Muscle layer of colon (tissue), 2 donors: ENCODE measurements around the gene CKAP2L.

Experiments
- H3K27ac ChIP-seq: one replicate; pipeline ENCODE4 v1.7.0; 2013; ENCODE audit warnings: low read depth, mild to moderate bottlenecking, low read length, moderate library complexity
- H3K27me3 ChIP-seq, 2 donors: one replicate each; pipeline ENCODE4 v1.7.0; 2013; ENCODE audit warnings: low read length in 2 of 2, mild to moderate bottlenecking in 2 of 2; ENCODE audit not compliant: insufficient read depth in 2 of 2, control insufficient read depth in 1 of 2
- H3K36me3 ChIP-seq: one replicate; pipeline ENCODE4 v1.7.0; 2013; ENCODE audit warnings: mild to moderate bottlenecking, low read length; ENCODE audit not compliant: insufficient read depth
- H3K4me1 ChIP-seq: one replicate; pipeline ENCODE4 v1.7.0; 2013; ENCODE audit warnings: mild to moderate bottlenecking, low read length; ENCODE audit not compliant: insufficient read depth
- H3K4me3 ChIP-seq, 2 donors: one replicate each; pipeline ENCODE4 v1.7.0; 2013; ENCODE audit warnings: low read length in 2 of 2, low read depth in 1 of 2, mild to moderate bottlenecking in 1 of 2, moderate library complexity in 1 of 2
- H3K9ac ChIP-seq: one replicate; pipeline ENCODE4 v1.7.0; 2013; ENCODE audit warnings: low read length
- H3K9me3 ChIP-seq: one replicate; pipeline ENCODE4 v1.7.0; 2013; ENCODE audit warnings: mild to moderate bottlenecking, low read length
- donor health status: abdominal sarcoma.
- donor health status: Adenocarcinoma of cecum.

Gene CKAP2L

DNA sequence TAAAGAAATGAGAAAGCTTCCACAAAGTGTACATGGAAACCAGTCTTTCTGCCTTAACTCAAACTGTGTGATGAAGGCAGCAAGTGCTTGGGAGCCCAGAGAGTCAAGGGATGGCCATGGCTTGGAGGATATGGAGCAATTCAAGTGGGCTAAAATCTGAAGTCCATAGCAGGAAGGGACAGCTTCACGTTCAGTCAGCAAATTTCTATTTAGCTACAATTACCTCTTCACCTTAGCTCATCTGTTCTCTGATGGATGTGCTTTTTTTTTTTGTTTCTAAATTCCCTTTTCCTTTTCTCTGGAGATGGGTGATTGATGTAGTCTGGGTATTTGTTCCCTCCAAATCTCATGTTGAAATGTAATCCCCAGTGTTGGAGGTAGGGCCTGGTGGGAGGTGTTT is 24.8 kb upstream of the CKAP2L start:
- Histone ChIP-seq H3K27me3 (no peaks in the 10 kb centered on the region), H3K27ac (no peak overlapping the region), H3K36me3 (no peaks in the 10 kb centered on the region), H3K9ac (no peak overlapping the region), H3K4me3 (no peak overlapping the region), H3K4me1 (no peaks in the 10 kb centered on the region), H3K9me3 (no peaks in the 10 kb centered on the region)

DNA sequence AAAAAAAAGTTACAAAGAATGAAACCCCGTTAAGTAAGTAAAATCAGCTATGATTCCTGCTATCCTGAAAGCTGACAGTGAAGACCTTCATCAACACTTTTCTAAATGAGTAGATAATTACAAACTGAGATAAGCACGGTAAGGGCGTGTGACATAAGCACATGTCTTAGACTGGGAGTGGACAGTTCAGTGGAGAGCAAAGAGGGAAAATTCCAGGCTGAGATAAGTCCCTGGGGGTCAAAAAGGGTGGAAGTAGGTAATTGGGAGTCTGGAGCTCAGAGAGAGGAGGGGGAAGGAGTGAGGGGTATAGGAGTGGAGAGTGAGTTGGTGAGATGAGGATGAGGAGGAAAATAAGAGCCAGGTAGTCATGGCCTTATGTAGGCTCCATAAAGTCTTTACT is 24.2 kb upstream of the CKAP2L start:
- Histone ChIP-seq H3K4me1 (no peaks in the 10 kb centered on the region), H3K4me3 (no peak overlapping the region), H3K27me3 (no peaks in the 10 kb centered on the region), H3K9ac (no peak overlapping the region), H3K27ac (no peak overlapping the region), H3K9me3 (no peaks in the 10 kb centered on the region), H3K36me3 (no peaks in the 10 kb centered on the region)

DNA sequence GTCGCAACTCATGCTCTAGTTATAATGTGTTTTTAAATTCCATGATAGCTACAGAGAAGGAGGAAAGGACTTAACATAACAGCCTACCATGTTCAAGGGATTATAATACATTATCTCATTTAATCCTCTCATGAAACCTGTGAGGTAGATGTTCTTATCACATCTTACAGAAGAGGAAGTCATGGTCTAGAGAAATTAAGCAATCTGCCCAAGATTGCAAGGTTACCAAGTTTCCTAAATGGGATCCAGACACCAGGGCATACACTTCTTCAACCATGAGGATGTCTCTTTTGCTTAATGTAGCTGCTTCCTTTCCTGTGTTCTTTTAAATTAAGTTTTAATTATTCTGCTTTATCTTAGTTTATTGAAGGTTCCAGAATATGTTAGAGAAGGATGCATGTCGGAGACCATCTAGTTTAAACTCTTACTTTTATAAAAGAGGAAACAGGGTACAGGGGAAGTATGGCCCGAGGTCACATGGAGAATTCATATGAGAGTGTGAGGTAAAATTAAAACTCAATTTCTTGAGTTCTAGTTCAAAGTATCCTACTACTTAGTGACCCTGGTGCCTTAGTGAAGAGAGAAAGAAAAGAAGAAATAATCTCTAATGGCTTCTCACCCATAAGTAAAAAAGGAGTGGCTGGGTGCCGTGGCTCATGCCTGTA is 23.5 kb upstream of the CKAP2L start:
- no peak overlapping the region for H3K4me3 ChIP-seq
- H3K9ac ChIP-seq: no peak overlapping the region
- H3K27me3 ChIP-seq: no peaks in the 10 kb centered on the region
- no peaks in the 10 kb centered on the region for H3K36me3 ChIP-seq
- no peak overlapping the region for H3K27ac ChIP-seq
- no peaks in the 10 kb centered on the region for H3K4me1 ChIP-seq
- no peaks in the 10 kb centered on the region for H3K9me3 ChIP-seq

DNA sequence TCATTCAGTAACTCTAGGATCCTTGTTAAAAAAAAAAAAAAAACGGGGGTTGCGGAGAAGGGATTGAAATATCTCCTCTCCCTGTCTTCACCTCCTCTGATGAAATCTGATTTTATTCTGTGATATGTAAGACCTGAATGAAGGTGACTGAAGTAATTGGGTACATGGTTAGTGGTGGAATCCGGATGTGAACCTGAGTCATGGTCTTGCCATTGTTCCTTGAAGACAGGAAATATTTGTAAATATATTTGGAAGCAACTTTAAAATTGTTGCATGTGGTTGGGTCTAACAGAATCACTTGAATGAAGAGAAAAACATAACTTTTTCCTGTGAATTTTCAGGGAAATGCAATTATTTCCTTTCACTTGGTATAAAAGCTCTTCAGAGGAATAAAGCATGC is 22.9 kb upstream of the CKAP2L start:
- Histone ChIP-seq H3K4me3 (no peak overlapping the region), H3K27ac (no peak overlapping the region), H3K27me3 (no peaks in the 10 kb centered on the region)

DNA sequence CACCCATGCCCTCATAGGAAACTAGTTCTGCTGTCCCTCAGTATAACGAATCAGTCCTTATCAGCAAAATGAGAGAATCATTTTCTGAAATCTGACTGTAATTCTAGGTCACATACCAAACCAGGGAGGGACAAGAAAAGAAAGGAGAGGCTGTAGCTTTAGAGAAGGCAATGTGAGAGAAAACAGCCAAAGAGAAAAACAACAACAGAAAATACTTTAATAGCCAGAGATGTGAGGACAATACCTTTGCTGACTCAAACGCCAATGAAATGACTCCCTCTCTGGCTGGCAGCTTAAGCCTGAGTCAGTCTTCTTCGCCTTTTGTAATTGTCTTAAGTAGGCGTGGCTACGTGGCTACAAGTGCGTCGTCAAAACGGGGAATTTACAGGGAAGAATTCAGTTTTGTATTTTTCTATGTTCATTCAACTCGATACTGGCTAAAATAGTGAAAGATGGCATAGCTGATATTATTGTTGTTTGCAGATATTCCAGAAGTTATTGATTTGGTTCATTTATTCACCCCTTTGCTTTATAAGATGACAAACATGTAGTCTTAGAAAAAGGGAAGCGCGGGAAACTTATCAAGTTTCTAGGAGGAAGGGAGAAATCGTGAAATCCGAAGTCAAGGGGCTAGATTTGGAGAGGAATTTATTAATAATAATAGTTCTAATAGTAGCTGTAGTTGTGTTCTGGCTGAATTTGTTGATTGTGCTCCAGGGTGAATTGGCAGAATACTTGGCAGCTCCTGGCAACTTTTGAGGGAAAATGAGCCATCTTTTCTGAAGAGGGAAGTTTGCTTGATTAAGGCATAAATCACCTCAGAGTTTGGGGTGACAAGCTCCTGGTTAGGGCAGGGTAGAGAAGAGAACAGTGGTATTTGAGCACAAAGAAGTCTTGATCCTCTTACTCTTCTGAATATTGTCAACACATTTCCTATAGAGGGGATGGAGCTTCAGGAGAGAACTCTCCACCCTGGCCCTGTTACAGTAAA is 20.1 kb upstream of the CKAP2L start, which contains the start of gene IL1A:
Gene IL1A (minus strand): TSS at position 295 of the 991 bp plus-strand sequence. CDS start 723 bp downstream, outside the sequence.
- H3K36me3 ChIP-seq: no peaks in the 10 kb centered on the region
- H3K9me3 ChIP-seq: no peaks in the 10 kb centered on the region
- H3K27ac ChIP-seq: no peak within 1 kb of the TSS

More for the DNA sequence above, 22.9 kb upstream of the CKAP2L start:
- H3K36me3 ChIP-seq: no peaks in the 10 kb centered on the region
- no peaks in the 10 kb centered on the region for H3K4me1 ChIP-seq
- no peak overlapping the region for H3K9ac ChIP-seq
- no peaks in the 10 kb centered on the region for H3K9me3 ChIP-seq

DNA sequence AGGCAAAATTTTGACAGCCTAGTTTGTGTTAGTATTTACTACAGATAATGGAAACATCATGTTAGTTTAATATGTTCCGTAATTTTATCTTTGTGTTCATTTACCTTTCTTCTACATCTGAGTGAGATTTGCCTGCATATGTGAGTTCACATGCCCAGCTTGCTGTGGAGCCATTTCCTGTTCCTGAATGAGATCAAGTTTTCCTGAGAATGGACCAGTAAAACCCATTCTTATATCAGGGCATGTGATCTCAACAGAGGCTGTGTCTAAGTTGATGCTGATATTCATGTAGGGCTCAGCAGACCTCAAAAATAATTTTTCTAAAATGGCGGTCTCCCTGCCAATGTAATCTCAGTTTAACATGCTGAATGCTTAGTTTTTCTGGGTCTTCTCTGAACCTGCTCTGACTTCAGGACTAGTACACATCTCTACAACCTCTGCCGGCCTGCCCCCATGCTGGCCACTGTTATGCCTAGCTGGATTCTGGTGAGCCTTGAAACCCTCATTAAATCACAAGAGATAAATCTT is 18.8 kb upstream of the CKAP2L start:
- Histone ChIP-seq H3K9ac (no peak overlapping the region), H3K4me1 (no peaks in the 10 kb centered on the region), H3K27ac (no peak overlapping the region), H3K4me3 (no peak overlapping the region), H3K27me3 (no peaks in the 10 kb centered on the region), H3K9me3 (no peaks in the 10 kb centered on the region), H3K36me3 (no peaks in the 10 kb centered on the region)

More for the DNA sequence above, 20.1 kb upstream of the CKAP2L start, which contains the start of gene IL1A:
- no peak within 1 kb of the TSS for H3K9ac ChIP-seq
- H3K4me3 ChIP-seq: no peak within 1 kb of the TSS
- no peaks in the 10 kb centered on the region for H3K27me3 ChIP-seq
- H3K4me1 ChIP-seq: no peaks in the 10 kb centered on the region

DNA sequence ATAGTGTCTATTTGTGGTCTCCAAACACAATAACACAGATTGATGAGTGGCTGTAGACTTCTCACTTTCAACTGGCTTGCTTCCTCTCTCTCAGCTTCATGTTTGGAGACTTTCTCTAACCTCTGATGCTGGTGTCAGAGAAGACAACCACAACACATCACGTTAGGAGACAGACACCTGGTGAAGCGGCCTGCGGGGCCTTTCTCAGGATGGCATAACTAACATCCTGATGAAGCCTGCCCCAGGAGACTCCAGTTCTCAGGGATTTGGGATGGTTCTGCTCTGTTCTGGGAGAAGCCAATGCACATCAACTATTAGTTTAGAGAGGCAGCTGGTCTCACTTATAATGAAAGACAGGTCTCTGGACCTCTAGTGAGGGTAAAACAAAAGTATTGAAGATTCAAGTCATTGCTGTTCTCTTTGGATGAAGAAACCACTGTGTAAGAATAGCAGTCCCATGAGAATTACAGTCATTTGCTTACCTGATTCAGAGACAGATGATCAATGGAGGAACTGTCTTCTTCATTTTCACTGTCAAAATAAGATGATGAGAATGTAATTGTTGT is 17.9 kb upstream of the CKAP2L start:
- no peaks in the 10 kb centered on the region for H3K36me3 ChIP-seq
- no peaks in the 10 kb centered on the region for H3K4me1 ChIP-seq
- no peaks in the 10 kb centered on the region for H3K27me3 ChIP-seq
- H3K27ac ChIP-seq: no peak overlapping the region
- no peak overlapping the region for H3K4me3 ChIP-seq
- no peak overlapping the region for H3K9ac ChIP-seq
- H3K9me3 ChIP-seq: no peaks in the 10 kb centered on the region

DNA sequence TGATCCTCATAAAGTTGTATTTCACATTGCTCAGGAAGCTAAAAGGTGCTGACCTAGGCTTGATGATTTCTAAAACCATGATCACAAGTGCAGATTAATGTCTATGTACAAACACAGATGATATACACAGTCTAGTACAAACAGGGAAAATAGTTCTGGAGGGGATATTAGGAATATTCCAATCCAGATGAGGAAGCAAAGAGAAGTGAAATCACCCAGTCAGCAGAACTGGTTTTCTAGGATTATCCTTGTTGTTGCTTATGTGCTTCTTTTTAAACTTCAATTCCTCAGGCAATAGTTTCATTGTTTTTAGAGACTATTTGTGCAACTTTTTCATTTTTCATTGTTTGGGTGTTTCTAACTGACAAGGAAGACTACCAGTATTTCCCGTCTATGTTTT is 15.2 kb upstream of the CKAP2L start:
- Histone ChIP-seq H3K4me1 (no peaks in the 10 kb centered on the region), H3K27ac (no peak overlapping the region), H3K9me3 (no peaks in the 10 kb centered on the region), H3K36me3 (no peaks in the 10 kb centered on the region), H3K9ac (no peak overlapping the region), H3K4me3 (no peak overlapping the region), H3K27me3 (no peaks in the 10 kb centered on the region)

DNA sequence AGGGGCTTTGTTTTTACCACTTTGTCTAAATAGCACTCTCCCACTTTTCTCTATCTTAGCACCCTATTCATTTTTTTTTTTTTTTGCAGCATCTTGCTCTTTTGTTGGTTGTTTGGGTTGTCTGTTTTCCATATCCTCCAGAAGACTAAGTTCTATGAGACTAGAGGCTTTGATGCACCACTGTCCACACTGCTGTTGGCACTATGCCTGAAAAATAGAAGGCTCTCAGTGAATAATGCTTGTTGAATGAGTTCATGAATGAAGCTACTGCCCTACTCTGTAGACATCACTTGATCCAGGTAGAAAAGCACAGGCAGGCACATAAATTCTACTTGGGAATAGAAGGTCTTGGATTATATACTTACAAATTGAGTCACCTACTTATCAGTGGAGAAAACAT is 12.6 kb upstream of the CKAP2L start:
- Histone ChIP-seq H3K9ac (no peak overlapping the region), H3K4me3 (no peak overlapping the region), H3K36me3 (no peaks in the 10 kb centered on the region), H3K9me3 (no peaks in the 10 kb centered on the region), H3K27ac (no peak overlapping the region), H3K27me3 (no peaks in the 10 kb centered on the region), H3K4me1 (no peaks in the 10 kb centered on the region)

DNA sequence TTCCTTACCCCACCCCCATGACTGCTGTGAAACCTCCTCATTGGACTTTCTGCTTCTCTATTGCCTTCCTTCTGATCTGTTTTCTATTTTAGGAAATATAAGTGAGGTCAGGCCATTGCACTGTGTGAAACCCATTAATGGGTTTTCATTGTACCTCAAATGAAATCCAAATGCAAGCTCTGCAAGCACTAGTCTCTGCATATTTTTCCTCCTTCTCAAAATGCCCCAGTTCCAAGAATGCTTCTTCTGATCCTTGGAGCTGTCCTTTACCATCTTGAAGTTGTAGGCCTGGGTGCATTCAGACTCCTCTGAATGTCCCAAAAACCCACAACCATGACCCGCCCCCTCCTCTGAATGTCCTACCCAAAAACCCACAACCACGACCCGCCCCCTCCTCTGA is 11.7 kb upstream of the CKAP2L start:
- no peaks in the 10 kb centered on the region for H3K27me3 ChIP-seq
- no peak overlapping the region for H3K4me3 ChIP-seq
- no peak overlapping the region for H3K27ac ChIP-seq
- no peak overlapping the region for H3K9ac ChIP-seq
- H3K36me3 ChIP-seq: no peaks in the 10 kb centered on the region
- H3K4me1 ChIP-seq: no peaks in the 10 kb centered on the region
- no peaks in the 10 kb centered on the region for H3K9me3 ChIP-seq

DNA sequence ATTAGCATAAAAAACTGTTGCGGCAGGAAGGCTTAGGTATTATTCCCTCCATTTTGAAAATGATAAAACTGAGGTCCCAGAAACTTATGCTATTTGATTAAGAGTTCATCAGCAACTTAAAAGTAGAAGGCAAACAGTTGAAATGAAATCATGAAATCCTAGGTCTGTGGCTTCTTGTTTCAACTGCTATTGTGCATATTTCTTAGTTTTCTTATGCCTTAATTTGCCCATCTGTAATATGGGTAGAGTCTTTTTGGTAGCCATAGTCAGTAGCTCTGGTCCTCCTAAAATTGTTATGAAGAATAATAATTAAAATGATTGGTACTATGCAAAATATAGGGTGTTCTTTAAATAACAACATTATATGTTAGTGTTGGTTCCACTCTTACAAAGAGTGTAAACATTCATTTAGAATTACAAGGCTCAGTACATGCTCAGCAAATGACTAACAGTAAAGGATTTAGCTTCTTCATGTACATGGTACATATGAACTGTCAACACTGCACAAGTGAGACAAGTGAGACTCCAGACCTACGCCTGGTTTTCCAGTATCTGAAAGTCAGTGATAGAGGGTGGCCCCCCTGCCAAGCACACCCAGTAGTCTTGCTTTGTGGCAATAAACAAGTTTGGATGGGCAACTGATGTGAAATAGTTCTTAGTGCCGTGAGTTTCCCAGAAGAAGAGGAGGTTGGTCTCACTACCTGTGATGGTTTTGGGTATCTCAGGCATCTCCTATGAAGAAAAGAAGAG is 10.3 kb upstream of the CKAP2L start:
- Histone ChIP-seq H3K36me3 (no peaks in the 10 kb centered on the region), H3K27me3 (no peaks in the 10 kb centered on the region)

More for the DNA sequence above, 10.3 kb upstream of the CKAP2L start:
- H3K4me1 ChIP-seq: no peaks in the 10 kb centered on the region
- H3K4me3 ChIP-seq: no peak overlapping the region
- no peaks in the 10 kb centered on the region for H3K9me3 ChIP-seq
- no peak overlapping the region for H3K27ac ChIP-seq
- H3K9ac ChIP-seq: no peak overlapping the region
